HG03196 (cell line): ENCODE measurements around the gene NPY4R2.
"Not testable (repeated sequence)": the region's sequence is repeated elsewhere in the genome, so short reads cannot be mapped to it uniquely, and the experiment has no call there.

Experiments
- ATAC-seq: cut with Tn5 transposase; IDR thresholded peaks from one replicate; pipeline ENCODE4 v1.9.1; 2021; ENCODE audit not compliant: unreplicated experiment

Gene NPY4R2, protein sequence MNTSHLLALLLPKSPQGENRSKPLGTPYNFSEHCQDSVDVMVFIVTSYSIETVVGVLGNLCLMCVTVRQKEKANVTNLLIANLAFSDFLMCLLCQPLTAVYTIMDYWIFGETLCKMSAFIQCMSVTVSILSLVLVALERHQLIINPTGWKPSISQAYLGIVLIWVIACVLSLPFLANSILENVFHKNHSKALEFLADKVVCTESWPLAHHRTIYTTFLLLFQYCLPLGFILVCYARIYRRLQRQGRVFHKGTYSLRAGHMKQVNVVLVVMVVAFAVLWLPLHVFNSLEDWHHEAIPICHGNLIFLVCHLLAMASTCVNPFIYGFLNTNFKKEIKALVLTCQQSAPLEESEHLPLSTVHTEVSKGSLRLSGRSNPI

DNA sequence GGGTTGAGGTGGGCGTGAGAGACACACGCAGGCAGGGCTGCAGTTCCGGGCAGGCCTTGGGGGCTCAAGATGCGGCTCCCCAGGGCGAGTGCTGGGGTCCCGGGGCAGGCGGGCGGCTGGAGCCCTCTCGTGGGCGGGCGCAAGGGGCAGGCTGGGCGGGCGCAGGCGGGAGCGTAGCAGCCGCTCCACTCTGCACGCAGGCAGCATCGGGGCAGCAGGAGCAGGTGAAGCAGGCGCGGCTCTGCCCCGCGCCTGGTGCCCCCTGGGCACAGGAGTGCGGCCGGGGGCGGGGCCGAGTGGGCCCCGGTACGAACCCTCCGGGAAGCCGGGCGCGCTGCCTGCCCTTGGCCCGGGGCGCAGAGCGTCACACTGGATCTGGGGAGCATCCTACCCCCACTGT lies at the start of gene NPY4R2:
Gene NPY4R2, plus strand, starts transcription at position 188 of the 400 bp plus-strand sequence. CDS start 3,326 bp downstream, outside the sequence.
- not testable (repeated sequence) for ATAC-seq

- ATAC-seq = not testable (repeated sequence)
Measured at GRCh38 chr10:47870887-47871286, 47.6 kb upstream of the NPY4R2 start.

GRCh38 chr10:47871485-47872180 lies 46.8 kb upstream of the NPY4R2 start:
- not testable (repeated sequence) for ATAC-seq

DNA sequence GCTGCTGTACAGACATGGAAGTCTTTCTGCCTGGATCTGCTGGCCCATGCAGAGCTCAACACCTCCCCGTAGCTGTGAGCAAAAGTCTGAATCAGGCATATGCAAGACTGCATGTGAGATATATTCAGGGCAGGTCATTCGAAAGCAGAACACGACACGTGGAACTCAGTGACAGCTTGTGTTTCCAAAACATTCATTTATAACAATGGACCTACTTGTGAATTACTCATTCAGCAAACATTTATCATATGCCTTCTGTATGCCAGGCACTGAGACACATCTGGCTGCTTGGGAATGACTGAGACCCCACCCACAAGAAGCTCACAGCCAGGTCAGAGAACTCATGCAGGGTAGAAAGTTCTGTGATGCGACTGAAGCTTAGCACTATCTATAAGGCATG lies 46.2 kb upstream of the NPY4R2 start:
- not testable (repeated sequence) for ATAC-seq

GRCh38 chr10:47884239-47884638 lies 34.2 kb upstream of the NPY4R2 start:
- not testable (repeated sequence) for ATAC-seq

GRCh38 chr10:47884934-47885333 lies 33.5 kb upstream of the NPY4R2 start:
- ATAC-seq = not testable (repeated sequence)

DNA sequence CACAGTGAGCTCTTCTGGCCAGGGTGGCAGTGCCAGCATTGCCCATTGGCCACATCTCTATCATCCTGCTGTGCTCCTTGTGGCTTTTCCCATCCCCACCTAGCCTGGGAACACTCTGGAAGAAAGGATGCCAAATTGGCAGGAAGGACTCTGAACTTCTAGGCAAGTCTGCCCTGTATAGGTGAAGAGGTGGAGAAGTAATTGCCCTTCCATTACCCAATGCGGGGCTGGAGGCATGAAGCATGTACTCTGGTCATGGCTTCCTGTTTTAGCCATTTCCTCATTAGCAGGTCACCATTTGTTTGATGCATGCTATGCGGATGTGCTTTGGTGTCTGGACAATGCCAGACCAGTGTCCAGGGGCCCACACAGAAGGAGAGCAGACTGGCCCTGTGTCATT lies 32.1 kb upstream of the NPY4R2 start:
- not testable (repeated sequence) for ATAC-seq

DNA sequence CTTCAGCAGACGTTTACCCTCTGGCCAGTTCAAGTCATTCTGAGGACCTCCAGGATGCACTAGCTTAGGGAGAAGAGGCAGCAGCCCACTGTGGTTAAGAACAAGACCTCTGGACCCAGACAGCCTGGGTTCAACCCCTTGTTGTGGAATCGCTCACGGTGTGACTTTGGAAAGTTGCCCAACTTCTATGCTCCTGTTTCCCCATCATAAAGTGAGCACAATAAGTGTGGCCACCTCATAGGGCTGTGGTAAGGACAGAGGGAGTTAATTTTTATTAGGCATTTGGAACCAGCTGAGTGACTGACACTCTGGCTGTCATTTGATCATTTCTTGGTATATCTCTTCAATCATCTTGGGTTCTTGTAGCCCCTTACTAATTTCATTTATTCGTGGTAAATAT lies 31.6 kb upstream of the NPY4R2 start:
- not testable (repeated sequence) for ATAC-seq

DNA sequence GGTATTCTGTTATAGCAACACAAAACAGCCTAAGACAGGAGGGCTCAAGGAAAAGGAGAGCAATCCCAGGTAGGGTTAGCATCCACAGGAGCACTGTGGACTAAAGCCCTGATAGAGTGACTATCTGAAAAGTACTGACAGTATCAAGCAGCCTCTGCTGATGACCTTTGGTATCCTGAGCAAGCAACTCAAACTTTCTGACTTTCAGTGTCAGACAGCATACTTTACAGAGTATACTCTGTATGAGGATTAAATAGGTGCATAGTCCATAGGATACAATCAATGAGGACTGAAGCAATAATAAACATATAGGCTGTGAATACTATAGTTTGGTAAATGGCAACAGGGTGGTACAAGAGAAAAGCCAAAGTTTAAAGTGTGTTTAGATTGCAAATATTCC lies 27.7 kb upstream of the NPY4R2 start:
- ATAC-seq = not testable (repeated sequence)

- ATAC-seq = not testable (repeated sequence)
Measured at GRCh38 chr10:47892494-47893261, 25.8 kb upstream of the NPY4R2 start.

- not testable (repeated sequence) for ATAC-seq
Measured at GRCh38 chr10:47894571-47894970, 23.9 kb upstream of the NPY4R2 start.

DNA sequence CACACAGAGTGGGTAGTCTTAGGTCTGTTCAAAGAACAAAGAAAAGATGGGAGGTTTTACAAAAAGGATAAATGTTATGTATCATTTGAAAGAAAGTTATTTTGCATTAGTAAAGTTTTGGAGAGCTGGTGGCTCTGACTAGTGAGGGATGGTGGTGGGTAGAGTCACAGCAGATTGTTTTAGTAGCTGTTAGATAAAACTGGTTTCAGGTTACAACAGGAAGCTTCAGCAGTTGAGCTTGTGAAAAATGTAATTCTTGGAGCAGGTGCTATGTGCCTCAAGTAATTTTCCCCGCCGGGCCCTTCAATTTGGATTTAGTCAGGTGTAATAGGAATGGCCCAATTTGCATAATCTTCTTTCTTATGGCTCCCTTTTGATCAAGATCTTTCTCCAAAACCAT lies 20.6 kb upstream of the NPY4R2 start:
- ATAC-seq = not testable (repeated sequence)

GRCh38 chr10:47909333-47909732 lies 9.1 kb upstream of the NPY4R2 start:
- not testable (repeated sequence) for ATAC-seq

DNA sequence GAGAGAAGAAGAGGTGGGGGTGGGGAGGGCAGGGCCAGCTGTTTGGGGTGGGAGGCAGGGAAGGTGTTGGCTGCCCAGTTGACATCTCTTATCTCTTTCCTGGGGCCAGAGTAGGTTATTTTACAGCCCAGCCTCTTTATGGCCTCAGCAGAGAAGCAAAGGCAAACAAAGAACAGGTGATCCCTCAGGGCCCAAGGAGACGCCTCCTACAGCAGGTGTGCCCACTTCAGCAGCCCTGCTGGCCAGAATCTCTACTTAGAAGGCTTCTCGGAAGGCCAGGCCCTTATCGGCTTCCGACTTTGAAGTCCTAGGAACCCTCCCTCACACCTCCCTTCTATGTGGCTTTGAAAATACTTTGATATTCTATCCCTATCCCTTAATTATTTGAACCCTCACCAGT lies 8.0 kb upstream of the NPY4R2 start:
- ATAC-seq = not testable (repeated sequence)

DNA sequence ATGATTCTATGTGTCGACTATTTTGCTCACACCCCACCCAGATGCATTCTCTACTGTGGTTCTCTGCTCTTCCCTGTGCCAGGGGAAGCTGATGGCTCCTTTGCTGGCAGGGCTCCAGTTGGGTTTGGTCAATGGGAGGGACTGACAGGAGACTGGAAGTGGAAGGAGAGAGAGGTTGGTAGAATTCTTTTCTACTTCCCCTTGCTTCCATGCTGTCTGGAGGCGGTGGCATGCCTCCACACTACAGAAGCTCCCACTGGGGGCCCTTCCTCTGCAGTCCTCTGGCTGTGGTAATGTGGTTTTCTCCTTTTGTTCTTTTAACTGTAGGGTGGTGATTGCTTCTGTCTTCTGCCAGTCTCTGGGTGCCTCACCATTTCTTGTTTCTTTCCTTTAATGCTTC lies 4.4 kb upstream of the NPY4R2 start:
- ATAC-seq = not testable (repeated sequence)

DNA sequence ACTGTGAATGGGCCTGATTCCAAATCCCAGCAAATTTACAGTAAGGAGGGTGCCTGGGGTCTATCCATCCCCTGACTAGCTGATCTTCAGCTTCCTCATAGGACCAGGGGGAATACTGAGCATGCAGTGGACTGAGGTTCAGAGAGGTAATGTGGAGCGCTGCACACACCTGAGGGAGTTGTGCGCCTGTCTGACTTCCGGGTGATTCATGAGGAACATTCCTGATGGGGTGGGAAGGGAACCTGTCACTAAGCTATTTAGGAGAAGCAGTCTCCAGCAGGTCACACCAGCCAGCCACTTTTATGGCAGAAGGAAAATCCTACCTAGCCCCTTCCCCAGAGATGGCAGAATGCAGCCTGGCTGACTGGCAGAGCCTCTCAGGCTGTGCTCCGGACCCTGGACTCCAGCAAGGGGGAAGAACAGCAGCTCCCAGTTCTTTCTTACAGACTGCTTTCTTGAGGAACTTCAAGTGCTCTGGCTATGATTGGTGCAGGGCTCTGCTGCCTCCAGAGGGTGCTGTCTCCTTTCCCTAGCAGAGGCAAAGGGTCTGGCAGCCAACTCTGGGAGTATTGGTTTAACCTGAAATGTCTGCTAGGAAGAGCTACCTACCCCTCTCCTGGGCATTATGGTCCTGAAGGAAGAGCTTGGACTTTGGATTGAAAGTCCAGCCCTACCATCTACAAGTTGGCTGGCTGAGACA lies 2.5 kb upstream of the NPY4R2 start:
- not testable (repeated sequence) for ATAC-seq

GRCh38 chr10:47920610-47921009 lies 2.1 kb downstream of the NPY4R2 start:
- not testable (repeated sequence) for ATAC-seq

- not testable (repeated sequence) for ATAC-seq
Measured at GRCh38 chr10:47922503-47922902, 4.0 kb downstream of the NPY4R2 start.

DNA sequence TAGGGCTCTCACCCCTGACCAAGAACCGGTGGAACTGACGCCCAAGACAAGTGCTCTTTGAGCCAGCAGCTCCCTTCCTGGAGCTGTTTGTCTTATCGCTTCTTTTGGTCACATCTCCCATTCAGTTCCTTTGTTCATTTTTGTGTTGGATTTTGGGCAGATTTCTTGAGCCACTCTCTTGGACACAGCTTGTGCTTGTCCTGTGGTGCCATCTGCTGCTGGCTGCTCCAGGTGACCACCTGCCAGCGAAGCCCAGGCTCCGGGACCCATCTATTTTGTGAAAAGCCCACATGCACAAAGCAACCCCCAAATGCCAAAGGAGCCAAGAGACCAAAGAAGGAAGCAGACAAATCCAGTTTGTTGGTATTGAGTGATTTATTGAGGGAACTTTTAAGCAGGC lies 6.2 kb downstream of the NPY4R2 start:
- ATAC-seq = not testable (repeated sequence)

DNA sequence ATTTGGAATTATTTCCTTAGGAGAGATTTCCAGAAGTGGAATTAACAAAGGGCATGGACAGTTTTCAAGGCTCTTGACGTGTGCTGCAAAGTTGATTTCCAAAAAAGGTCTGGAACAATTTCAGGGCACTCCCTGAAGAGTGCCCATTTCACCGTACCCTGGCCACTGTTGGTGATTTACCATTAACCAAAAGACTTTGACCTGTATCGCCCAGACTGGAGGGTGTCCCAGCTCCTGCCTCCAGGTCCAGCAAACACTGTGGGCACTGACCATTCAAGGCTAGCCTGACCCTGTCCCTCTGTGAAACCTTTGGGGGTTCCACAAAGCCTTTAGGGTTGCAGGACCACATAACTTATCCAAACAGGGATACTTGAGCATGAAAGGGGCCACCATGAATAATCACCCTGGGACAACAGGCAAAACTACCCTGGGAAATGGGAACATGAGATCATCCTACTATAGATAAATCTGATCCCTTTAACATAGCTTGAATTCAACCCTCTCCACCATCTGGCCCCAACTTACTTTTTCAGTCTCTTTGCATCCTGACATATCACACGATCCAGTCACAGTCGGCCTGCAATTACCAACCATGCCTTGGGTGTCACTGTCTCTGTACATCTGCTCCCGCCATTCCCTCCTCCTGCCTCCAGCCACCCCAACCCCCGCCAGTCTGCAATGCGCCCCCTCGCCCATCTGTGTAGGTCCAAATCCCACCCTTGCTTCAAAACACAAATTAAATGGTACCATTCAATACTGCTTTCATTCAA lies 8.9 kb downstream of the NPY4R2 start:
- not testable (repeated sequence) for ATAC-seq
